ENCODE data around the gene DCST1. TPM values are rescaled to one million over a fixed set of nuclear protein-coding genes. Genes with fewer than 3 reads are reported as not detected.

DCST1 gene
- total and polyA plus RNA-seq, 2 of the 13 experiments (the other 11 are each of a cell fraction or from before 2014, with no cell fraction given), result 0.04 TPM; not detected in 1

GRCh38 chr1:155062702-155063411, 29.2 kb downstream of the DCST1 start (continued):
- no peak for TF ChIP-seq ZBTB34 (CRISPR knock-in tag; IDR thresholded peaks at IDR 0.05)
- TF ChIP-seq TAF1 (CRISPR knock-in tag; IDR thresholded peaks at IDR 0.05), result no peak
- no peak for TF ChIP-seq ZBTB10 (CRISPR knock-in tag; IDR thresholded peaks at IDR 0.05; ENCODE audit: borderline replicate concordance)
- TF ChIP-seq BATF2 (CRISPR knock-in tag; IDR thresholded peaks at IDR 0.05), result no peak
- no peak for TF ChIP-seq GATAD2A (CRISPR knock-in tag; IDR thresholded peaks at IDR 0.05)
- no peak for TF ChIP-seq ZNF224 (CRISPR knock-in tag; IDR thresholded peaks at IDR 0.05)
- no peak for TF ChIP-seq ZNF639 (CRISPR knock-in tag; conservative IDR thresholded peaks at IDR 0.05)
- TF ChIP-seq ZFP91 (CRISPR knock-in tag; IDR thresholded peaks at IDR 0.05; ENCODE audit: borderline replicate concordance), result peak; percentile 69
- TF ChIP-seq MYC (CRISPR knock-in tag; IDR thresholded peaks at IDR 0.05; ENCODE audit: borderline replicate concordance), result peak; percentile 19; the same call in 1 of the 2 replicates
- no peak for TF ChIP-seq ZBED4 (CRISPR knock-in tag; IDR thresholded peaks at IDR 0.05; ENCODE audit: borderline replicate concordance)
- no peak for TF ChIP-seq EEA1 (CRISPR knock-in tag; IDR thresholded peaks at IDR 0.05; ENCODE audit: borderline replicate concordance)
- TF ChIP-seq SETDB1 (CRISPR knock-in tag; IDR thresholded peaks at IDR 0.05; ENCODE audit: borderline replicate concordance), result no peak
- TF ChIP-seq ZBTB39 (CRISPR knock-in tag; IDR thresholded peaks at IDR 0.05), result no peak
